Adipose tissue (tissue), 3 donors: Measurements from ENCODE around the gene GRB10. TPM values are rescaled to one million over a fixed set of nuclear protein-coding genes. Genes with fewer than 3 reads are reported as not detected.

Experiments used
- H3K27ac ChIP-seq: one replicate; pipeline ENCODE4 v1.5.1; 2013; ENCODE audit warnings: low read depth, low read length
- WGBS, 3 donors: extraction: QIAGEN DNeasy Blood & Tissue Kit; methylation state at CpG; one replicate each; pipeline ENCODE4 v1.1.7; 2013; 5-methylcytosine and 5-hydroxymethylcytosine counted together
- polyA plus RNA-seq, 3 donors: library from polyadenylated mRNA; stranded (reverse); fragments of 200-250 nt; gene quantifications; one replicate each; pipeline ENCODE4 v1.2.3, GENCODE V29; 2013
- donor health status: healthy with polysubstance abuse.
- donor health status: Bipolar disorder and iron deficiency.
- donor health status: healthy.

Gene GRB10
- polyA plus RNA-seq, result 10 to 100 TPM; 25.6 to 61.6 (median 26.1) TPM

GRCh38 chr7:50782375-50783208 lies at the start of gene GRB10:
Gene GRB10, minus strand, starts transcription at chr7:50782896. Its CDS starts 50,574 bp downstream, at chr7:50732322.
- H3K27ac ChIP-seq, result no peak within 1 kb of the TSS
- WGBS, 3 donors, result 39 to 59% (median 47%) methylated on average over 64 to 95 of the region's 95 CpGs

GRCh38 chr7:50828801-50829200 lies 46.1 kb upstream of the GRB10 start:
- 92 to 100% (median 95%) methylated on average over 2 of the region's 2 CpGs for WGBS, 3 donors
- no peak overlapping the region for H3K27ac ChIP-seq

- WGBS, 3 donors, result 92 to 95% (median 94%) methylated on average over 3 of the region's 3 CpGs
These were observed 45.4 kb upstream of the GRB10 start for GRCh38 chr7:50828116-50828515.

GRCh38 chr7:50827281-50827680 lies 44.6 kb upstream of the GRB10 start:
- H3K27ac ChIP-seq, result no peak overlapping the region

More at GRCh38 chr7:50828116-50828515, 45.4 kb upstream of the GRB10 start:
- H3K27ac ChIP-seq, result no peak overlapping the region

GRCh38 chr7:50826371-50827172 lies 43.9 kb upstream of the GRB10 start:
- WGBS, 3 donors, result 64 to 88% (median 70%) methylated on average over 8 of the region's 8 CpGs
- no peak overlapping the region for H3K27ac ChIP-seq

- 78 to 91% (median 86%) methylated on average over 7 of the region's 7 CpGs for WGBS, 3 donors
These were observed 42.8 kb upstream of the GRB10 start for GRCh38 chr7:50825465-50825864.

GRCh38 chr7:50824882-50825281 lies 42.2 kb upstream of the GRB10 start:
- H3K27ac ChIP-seq, result no peak overlapping the region
- WGBS, 3 donors, result 82 to 90% (median 89%) methylated on average over 4 of the region's 4 CpGs

More at GRCh38 chr7:50825465-50825864, 42.8 kb upstream of the GRB10 start:
- no peak overlapping the region for H3K27ac ChIP-seq

GRCh38 chr7:50822706-50823105 lies 40.0 kb upstream of the GRB10 start:
- H3K27ac ChIP-seq, result no peak overlapping the region
- 88 to 95% (median 89%) methylated on average over 5 of the region's 5 CpGs for WGBS, 3 donors

GRCh38 chr7:50822110-50822509 lies 39.4 kb upstream of the GRB10 start:
- WGBS, 3 donors, result 26 to 82% (median 70%) methylated on average over 5 of the region's 5 CpGs
- H3K27ac ChIP-seq, result no peak overlapping the region

- H3K27ac ChIP-seq, result no peak overlapping the region
- 58 to 86% (median 77%) methylated on average over 11 of the region's 11 CpGs for WGBS, 3 donors
These were observed 38.8 kb upstream of the GRB10 start for GRCh38 chr7:50821457-50822008.

- H3K27ac ChIP-seq, result no peak overlapping the region
- 74 to 81% (median 78%) methylated on average over 6 of the region's 6 CpGs for WGBS, 3 donors
These were observed 35.6 kb upstream of the GRB10 start for GRCh38 chr7:50818324-50818723.

GRCh38 chr7:50817561-50817960 lies 34.9 kb upstream of the GRB10 start:
- WGBS, 3 donors, result 46 to 85% (median 47%) methylated on average over 1 of the region's 1 CpG
- H3K27ac ChIP-seq, result no peak overlapping the region

- no peak overlapping the region for H3K27ac ChIP-seq
- WGBS, 3 donors, result 85 to 95% (median 94%) methylated on average over 3 of the region's 3 CpGs
These were observed 32.4 kb upstream of the GRB10 start for GRCh38 chr7:50815138-50815537.

- H3K27ac ChIP-seq, result no peak overlapping the region
- WGBS, 3 donors, result 62 to 81% (median 75%) methylated on average over 3 of the region's 3 CpGs
These were observed 31.5 kb upstream of the GRB10 start for GRCh38 chr7:50814166-50814565.

GRCh38 chr7:50812841-50813475 lies 30.3 kb upstream of the GRB10 start:
- 42 to 75% (median 55%) methylated on average over 1 of the region's 1 CpG for WGBS, 3 donors
- H3K27ac ChIP-seq, result no peak overlapping the region

- H3K27ac ChIP-seq, result no peak overlapping the region
- 50 to 75% (median 56%) methylated on average over 6 of the region's 6 CpGs for WGBS, 3 donors
These were observed 29.4 kb upstream of the GRB10 start for GRCh38 chr7:50812094-50812493.

GRCh38 chr7:50808282-50808888 lies 25.7 kb upstream of the GRB10 start:
- H3K27ac ChIP-seq, result no peak overlapping the region
- 83 to 90% (median 84%) methylated on average over 14 of the region's 14 CpGs for WGBS, 3 donors

- 87 to 94% (median 87%) methylated on average over 14 of the region's 14 CpGs for WGBS, 3 donors
These were observed 24.5 kb upstream of the GRB10 start for GRCh38 chr7:50807026-50807730.

More at GRCh38 chr7:50807026-50807730, 24.5 kb upstream of the GRB10 start:
- H3K27ac ChIP-seq, result no peak overlapping the region
